Measurements from ENCODE around the gene RELT.

DNA sequence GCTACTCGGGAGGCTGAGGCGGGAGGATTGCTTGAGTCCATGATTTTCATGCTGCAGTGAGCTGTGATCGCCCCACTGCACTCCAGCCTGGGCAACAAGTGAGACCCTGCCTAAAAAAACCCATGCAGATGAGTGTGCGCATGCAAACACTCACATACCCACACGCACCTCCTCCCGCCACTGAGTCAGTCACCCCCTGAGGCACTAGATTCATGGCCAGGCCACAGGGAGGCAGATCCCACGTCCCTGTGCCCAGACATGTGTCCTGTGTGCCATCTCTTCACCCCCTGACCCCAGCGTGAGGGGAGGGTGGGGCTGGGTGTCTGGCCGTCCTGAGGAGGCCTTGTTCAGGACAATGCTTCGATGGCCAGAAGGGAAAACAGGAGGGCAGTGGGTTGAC lies 15.5 kb downstream of the RELT start:
- TF ChIP-seq, protein P1, sequence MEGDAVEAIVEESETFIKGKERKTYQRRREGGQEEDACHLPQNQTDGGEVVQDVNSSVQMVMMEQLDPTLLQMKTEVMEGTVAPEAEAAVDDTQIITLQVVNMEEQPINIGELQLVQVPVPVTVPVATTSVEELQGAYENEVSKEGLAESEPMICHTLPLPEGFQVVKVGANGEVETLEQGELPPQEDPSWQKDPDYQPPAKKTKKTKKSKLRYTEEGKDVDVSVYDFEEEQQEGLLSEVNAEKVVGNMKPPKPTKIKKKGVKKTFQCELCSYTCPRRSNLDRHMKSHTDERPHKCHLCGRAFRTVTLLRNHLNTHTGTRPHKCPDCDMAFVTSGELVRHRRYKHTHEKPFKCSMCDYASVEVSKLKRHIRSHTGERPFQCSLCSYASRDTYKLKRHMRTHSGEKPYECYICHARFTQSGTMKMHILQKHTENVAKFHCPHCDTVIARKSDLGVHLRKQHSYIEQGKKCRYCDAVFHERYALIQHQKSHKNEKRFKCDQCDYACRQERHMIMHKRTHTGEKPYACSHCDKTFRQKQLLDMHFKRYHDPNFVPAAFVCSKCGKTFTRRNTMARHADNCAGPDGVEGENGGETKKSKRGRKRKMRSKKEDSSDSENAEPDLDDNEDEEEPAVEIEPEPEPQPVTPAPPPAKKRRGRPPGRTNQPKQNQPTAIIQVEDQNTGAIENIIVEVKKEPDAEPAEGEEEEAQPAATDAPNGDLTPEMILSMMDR (IDR thresholded peaks at IDR 0.05; ENCODE audit: low read depth, low read length, poor library complexity, severe bottlenecking), result no peak
- TF ChIP-seq EZH2phosphoT487 (IDR thresholded peaks at IDR 0.05; ENCODE audit: borderline replicate concordance, low read length), result no peak

Data from DOHH2 (cell line).